ENCODE measurements around the gene ARRDC2.

GRCh38 chr19:18060472-18060871 is 52.5 kb downstream of the ARRDC2 start:
- no peak for TF ChIP-seq CTCF (IDR thresholded peaks at IDR 0.05)
- no peak for TF ChIP-seq POLR2A (IDR thresholded peaks at IDR 0.05)
